ENCODE measurements around the gene PLVAP.

DNA sequence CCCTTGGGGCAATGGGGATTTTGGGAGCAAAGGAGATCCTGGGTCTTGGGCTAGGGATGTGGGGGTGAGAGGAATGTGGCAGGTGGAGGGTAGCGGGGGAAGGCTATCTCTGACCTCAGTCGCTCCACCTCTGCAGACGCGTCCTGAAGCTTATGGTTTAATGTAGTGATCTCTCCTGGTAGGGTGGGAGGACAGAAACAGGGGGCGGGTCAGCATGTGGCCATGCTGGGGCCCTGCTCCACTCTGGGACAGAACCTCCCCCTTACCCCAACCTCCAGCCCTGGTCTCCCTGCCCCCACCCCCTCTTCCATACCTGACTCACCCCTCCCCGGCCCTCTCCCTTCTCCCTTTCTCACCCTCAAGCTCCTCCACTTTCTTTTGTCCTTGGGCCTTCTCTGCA lies 26.9 kb upstream of the PLVAP start:
- TF ChIP-seq, protein P1, sequence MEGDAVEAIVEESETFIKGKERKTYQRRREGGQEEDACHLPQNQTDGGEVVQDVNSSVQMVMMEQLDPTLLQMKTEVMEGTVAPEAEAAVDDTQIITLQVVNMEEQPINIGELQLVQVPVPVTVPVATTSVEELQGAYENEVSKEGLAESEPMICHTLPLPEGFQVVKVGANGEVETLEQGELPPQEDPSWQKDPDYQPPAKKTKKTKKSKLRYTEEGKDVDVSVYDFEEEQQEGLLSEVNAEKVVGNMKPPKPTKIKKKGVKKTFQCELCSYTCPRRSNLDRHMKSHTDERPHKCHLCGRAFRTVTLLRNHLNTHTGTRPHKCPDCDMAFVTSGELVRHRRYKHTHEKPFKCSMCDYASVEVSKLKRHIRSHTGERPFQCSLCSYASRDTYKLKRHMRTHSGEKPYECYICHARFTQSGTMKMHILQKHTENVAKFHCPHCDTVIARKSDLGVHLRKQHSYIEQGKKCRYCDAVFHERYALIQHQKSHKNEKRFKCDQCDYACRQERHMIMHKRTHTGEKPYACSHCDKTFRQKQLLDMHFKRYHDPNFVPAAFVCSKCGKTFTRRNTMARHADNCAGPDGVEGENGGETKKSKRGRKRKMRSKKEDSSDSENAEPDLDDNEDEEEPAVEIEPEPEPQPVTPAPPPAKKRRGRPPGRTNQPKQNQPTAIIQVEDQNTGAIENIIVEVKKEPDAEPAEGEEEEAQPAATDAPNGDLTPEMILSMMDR (conservative IDR thresholded peaks at IDR 0.05 in 1 of 2, IDR thresholded peaks at IDR 0.05 in 1 of 2; ENCODE audit: extremely low read depth in 1 of 2, insufficient read depth in 1 of 2, low read depth in 1 of 2, low read length in 2 of 2) = no peak
- no peak for TF ChIP-seq EZH2 (IDR thresholded peaks at IDR 0.05; ENCODE audit: borderline replicate concordance, low read length)
